Activated T-helper 1 cell treated with anti-CD3 and anti-CD28 coated beads, Interleukin-12 subunit alpha, Interleukin-12 subunit beta, Interleukin-2, Interleukin-4 antibody, amounts not matched to agents 30 ng/mL and 10 ng/mL and 1 ng/mL, durations not matched to agents 14 hours and 24 hours and 36 hours (primary cell): Measurements from ENCODE around the gene ZMYM3. TPM values are rescaled to one million over a fixed set of nuclear protein-coding genes. Genes with fewer than 3 reads are reported as not detected.
"Not testable (repeated sequence)": the region's sequence is repeated elsewhere in the genome, so short reads cannot be mapped to it uniquely, and the experiment has no call there.

ENCODE experiments used
- DNase-seq: peaks from one replicate; pipeline ENCODE4 v3.0.0; 2021; ENCODE audit warnings: low spot score
- H3K27ac Mint-ChIP-seq: one replicate; pipeline ENCODE4 v1.8.0; 2021; ENCODE audit warnings: mild to moderate bottlenecking, mixed read lengths
- H3K27me3 Mint-ChIP-seq: one replicate; pipeline ENCODE4 v1.8.0; 2022; ENCODE audit warnings: mild to moderate bottlenecking, moderate library complexity, mixed read lengths; ENCODE audit not compliant: insufficient read depth
- H3K36me3 Mint-ChIP-seq: one replicate; pipeline ENCODE4 v1.8.0; 2021; ENCODE audit warnings: low read depth, mixed read lengths
- H3K4me1 Mint-ChIP-seq: one replicate; pipeline ENCODE4 v1.8.0; 2021; ENCODE audit warnings: low read depth, mixed read lengths
- H3K4me3 Mint-ChIP-seq: one replicate; pipeline ENCODE4 v1.8.0; 2021; ENCODE audit warnings: mild to moderate bottlenecking, moderate library complexity, mixed read lengths
- H3K9me3 Mint-ChIP-seq: one replicate; pipeline ENCODE4 v1.8.0; 2021; ENCODE audit warnings: mixed read lengths
- intact Hi-C: fragments of 100-400 bp; cut with micrococcal nuclease; formaldehyde crosslinking; loops from one replicate; pipeline ENCODE4 v1.15.1; 2024
- total RNA-seq: library from RNA; stranded (reverse); gene quantifications from 2 replicates; pipeline ENCODE4 v1.2.3, GENCODE V29; 2022

The ZMYM3 gene
- 12.6 and 13.2 TPM in 2 replicates for total RNA-seq

GRCh38 chrX:71254092-71254963 lies at the start of gene ZMYM3:
ZMYM3 (minus strand) TSS chrX:71254140; CDS start chrX:71253255, 885 bp downstream.
- intact Hi-C loops, result loop anchor here (1.0 to 2.0 kb wide), 5 partner anchors 29 to 186 kb away; partner anchors contain the start of genes NONO and SNX12
- Mint-ChIP-seq H3K4me3 (peak within 1 kb of the TSS; percentile 88), H3K27ac (peak within 1 kb of the TSS; percentile 71), H3K27me3 (no peaks in the 10 kb centered on the region), H3K36me3 (no peaks in the 10 kb centered on the region), H3K4me1 (peaks cover 30% of the 10 kb centered on the region), H3K9me3 (no peaks in the 10 kb centered on the region)
- DNase-seq, result peak; percentile 69

DNA sequence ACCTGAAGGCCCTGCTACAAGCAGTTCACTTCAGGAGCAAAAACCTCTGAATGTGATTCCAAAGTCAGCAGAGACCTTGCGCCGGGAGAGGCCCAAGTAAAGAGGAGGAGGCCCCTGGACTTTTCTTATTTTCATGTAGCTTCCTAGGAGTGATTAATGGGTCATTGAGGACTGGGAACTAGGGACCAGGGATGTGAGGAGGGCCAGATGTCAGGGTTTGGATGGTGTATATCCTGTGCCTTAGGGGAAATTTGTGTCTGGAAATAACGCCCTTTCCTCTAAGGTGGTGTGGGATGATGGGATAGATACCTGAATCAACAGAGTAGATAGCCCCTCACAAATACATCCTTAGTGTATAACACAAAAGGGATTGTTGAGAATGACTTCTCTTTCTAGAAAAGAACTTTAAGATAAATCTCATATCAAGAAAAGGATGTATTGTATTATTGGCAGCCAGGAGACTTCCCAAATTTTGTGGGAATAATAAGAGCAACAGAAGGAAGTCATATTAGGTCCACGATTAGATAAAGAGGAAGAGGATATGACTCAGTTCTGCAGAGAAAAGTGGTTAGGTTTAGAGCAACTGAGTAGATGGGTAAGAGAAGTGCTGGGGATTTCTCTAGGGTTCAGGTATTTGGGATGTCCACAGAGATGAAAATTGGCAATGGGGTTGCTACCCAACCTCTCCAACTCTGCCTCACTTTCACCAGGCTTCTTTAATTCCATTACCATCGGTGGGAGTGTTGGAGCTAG lies 48.7 kb upstream of the ZMYM3 start:
- peaks cover 34% of the 10 kb centered on the region for H3K36me3 Mint-ChIP-seq
- H3K9me3 Mint-ChIP-seq, result no peaks in the 10 kb centered on the region
- peak overlapping the region; percentile 81 for H3K27ac Mint-ChIP-seq
- no peak for DNase-seq
- no peak overlapping the region for H3K4me3 Mint-ChIP-seq
- H3K4me1 Mint-ChIP-seq, result peaks cover 32% of the 10 kb centered on the region
- intact Hi-C loops, result no loop called here
- H3K27me3 Mint-ChIP-seq, result no peaks in the 10 kb centered on the region

GRCh38 chrX:71301195-71301924 lies 47.4 kb upstream of the ZMYM3 start, which contains the start of gene ITGB1BP2:
ITGB1BP2 (plus strand) TSS chrX:71301750; CDS start chrX:71301807, 57 bp downstream.
- Mint-ChIP-seq H3K4me3 (no peak within 1 kb of the TSS), H3K27me3 (no peaks in the 10 kb centered on the region)

DNA sequence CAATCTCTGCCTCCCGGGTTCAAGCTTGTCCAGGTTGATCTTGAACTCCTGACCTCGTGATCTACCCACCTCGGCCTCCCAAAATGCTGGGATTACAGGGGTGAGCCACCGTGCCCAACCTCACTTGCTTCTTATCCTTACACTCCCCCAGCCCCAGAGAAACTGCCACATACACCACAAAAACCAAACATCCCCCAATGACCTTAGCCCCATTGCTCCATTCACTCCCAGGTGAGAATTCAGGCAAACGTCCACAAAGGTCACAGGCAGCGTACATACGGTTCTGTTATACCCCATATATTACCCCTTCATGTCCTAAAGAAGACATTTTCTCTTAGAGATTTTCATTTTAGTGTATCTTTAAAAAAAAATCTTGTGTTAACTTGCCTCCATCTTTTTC lies 46.6 kb upstream of the ZMYM3 start:
- Mint-ChIP-seq H3K36me3 (peaks cover 48% of the 10 kb centered on the region), H3K4me1 (peaks cover 32% of the 10 kb centered on the region)
- H3K9me3 Mint-ChIP-seq, DNase-seq, intact Hi-C loops, H3K27ac Mint-ChIP-seq, H3K27me3 Mint-ChIP-seq, H3K4me3 Mint-ChIP-seq: not testable (repeated sequence)

More at GRCh38 chrX:71301195-71301924, 47.4 kb upstream of the ZMYM3 start, which contains the start of gene ITGB1BP2:
- Mint-ChIP-seq H3K4me1 (peaks cover 32% of the 10 kb centered on the region), H3K36me3 (peaks cover 45% of the 10 kb centered on the region), H3K27ac (peak within 1 kb of the TSS; percentile 81), H3K9me3 (no peaks in the 10 kb centered on the region)
- DNase-seq, result no peak
- intact Hi-C loops, result no loop called here

GRCh38 chrX:71300064-71300463 lies 46.1 kb upstream of the ZMYM3 start:
- H3K27ac Mint-ChIP-seq, intact Hi-C loops, H3K9me3 Mint-ChIP-seq, H3K27me3 Mint-ChIP-seq, H3K4me3 Mint-ChIP-seq, DNase-seq: not testable (repeated sequence)
- Mint-ChIP-seq H3K36me3 (peaks cover 46% of the 10 kb centered on the region), H3K4me1 (peaks cover 32% of the 10 kb centered on the region)

DNA sequence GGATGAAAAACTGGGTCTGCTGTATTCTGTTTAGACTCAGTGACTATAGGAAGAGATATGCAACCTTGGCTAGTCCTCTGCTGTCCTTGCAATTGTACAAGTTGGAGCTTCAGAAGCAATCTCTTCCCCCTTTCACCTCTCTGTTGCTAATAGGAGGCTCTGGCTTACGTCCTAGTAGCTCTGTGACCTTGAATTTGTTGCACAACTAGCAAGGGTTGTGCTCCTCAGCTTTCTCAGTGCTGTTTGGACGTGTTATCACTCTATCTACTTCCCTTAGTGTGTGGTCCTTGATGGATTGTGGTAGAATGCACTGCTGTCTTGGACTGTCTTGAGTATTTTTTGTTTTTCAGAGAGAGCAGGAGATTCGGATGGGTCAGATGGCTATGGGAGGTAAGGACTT lies 44.2 kb upstream of the ZMYM3 start:
- Mint-ChIP-seq H3K4me3 (no peak overlapping the region), H3K27me3 (no peaks in the 10 kb centered on the region), H3K4me1 (peaks cover 17% of the 10 kb centered on the region), H3K36me3 (peaks cover 39% of the 10 kb centered on the region), H3K27ac (no peak overlapping the region), H3K9me3 (no peaks in the 10 kb centered on the region)
- DNase-seq, result no peak
- intact Hi-C loops, result no loop called here

- Mint-ChIP-seq H3K4me3 (no peak overlapping the region), H3K27ac (no peak overlapping the region), H3K36me3 (peaks cover 36% of the 10 kb centered on the region), H3K9me3 (no peaks in the 10 kb centered on the region), H3K4me1 (peaks cover 4% of the 10 kb centered on the region), H3K27me3 (no peaks in the 10 kb centered on the region)
- intact Hi-C loops, result no loop called here
- DNase-seq, result no peak
Measured at GRCh38 chrX:71296806-71297205, 42.9 kb upstream of the ZMYM3 start.

DNA sequence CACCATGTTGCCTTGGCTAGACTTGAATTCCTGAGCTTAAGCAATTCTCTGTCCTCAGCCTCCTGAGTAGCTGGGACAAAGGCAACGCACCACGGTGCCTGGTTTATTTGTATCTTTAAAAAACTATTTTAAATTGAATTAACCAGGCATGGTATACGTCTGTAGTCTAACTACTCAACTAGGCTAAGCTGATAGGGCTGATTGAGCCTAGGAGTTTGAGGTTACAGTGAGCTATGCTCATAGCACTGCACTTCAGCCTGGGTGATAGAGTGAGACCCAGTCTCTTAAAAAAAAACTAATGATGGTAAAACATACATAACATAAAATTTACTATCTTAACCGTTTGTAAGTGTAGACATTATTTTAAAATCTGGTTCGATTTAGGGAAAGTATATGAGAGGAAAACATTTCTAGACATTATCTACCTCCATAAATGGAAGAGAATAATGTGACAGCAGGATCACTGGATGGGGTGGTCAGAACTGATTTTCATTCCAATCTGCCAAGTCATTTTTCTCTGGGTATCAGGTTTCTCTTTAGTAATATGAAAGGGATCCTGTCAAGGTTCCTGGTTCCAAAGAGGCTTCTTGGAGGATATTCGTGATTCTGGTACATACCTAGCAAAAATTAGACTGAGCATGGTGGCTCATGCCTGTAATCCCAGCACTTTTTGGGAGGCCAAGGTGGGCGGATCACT lies 38.9 kb upstream of the ZMYM3 start:
- no peak overlapping the region for H3K4me3 Mint-ChIP-seq
- H3K9me3 Mint-ChIP-seq, result no peaks in the 10 kb centered on the region
- H3K27me3 Mint-ChIP-seq, result no peaks in the 10 kb centered on the region
- intact Hi-C loops, result no loop called here
- H3K36me3 Mint-ChIP-seq, result peaks cover 41% of the 10 kb centered on the region
- no peak overlapping the region for H3K27ac Mint-ChIP-seq
- DNase-seq, result no peak
- peaks cover 5% of the 10 kb centered on the region for H3K4me1 Mint-ChIP-seq

DNA sequence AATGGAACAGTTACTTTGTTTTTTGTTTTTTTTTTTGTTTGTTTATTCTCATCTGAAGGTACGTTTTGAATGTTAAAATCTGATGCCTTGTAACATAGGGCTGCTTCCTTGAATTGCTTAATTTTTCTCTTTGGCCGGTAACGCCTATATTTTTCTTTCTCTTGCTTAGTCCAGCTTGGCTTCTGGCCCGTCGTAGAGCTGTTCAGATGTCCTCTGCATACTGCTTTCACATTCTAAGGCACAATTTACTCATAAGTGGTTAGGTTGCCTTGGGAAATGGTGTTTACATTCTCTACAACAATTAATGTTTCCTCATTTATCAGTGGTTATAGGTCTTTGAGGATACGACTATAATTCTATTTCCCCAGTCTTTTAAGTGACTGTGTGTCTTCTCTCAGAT lies 37.4 kb upstream of the ZMYM3 start:
- H3K4me1 Mint-ChIP-seq, result peaks cover 5% of the 10 kb centered on the region
- peaks cover 28% of the 10 kb centered on the region for H3K36me3 Mint-ChIP-seq
- H3K27ac Mint-ChIP-seq, result no peak overlapping the region

GRCh38 chrX:71285929-71286328 lies 32.0 kb upstream of the ZMYM3 start:
- Mint-ChIP-seq H3K9me3 (no peaks in the 10 kb centered on the region), H3K27ac (no peak overlapping the region), H3K36me3 (peaks cover 27% of the 10 kb centered on the region), H3K27me3 (no peaks in the 10 kb centered on the region), H3K4me1 (peaks cover 19% of the 10 kb centered on the region), H3K4me3 (peak overlapping the region; percentile 94)
- no peak for DNase-seq
- intact Hi-C loops, result no loop called here

More for the DNA sequence above, 37.4 kb upstream of the ZMYM3 start:
- Mint-ChIP-seq H3K27me3 (no peaks in the 10 kb centered on the region), H3K9me3 (no peaks in the 10 kb centered on the region), H3K4me3 (no peak overlapping the region)
- intact Hi-C loops, result no loop called here
- DNase-seq, result no peak

DNA sequence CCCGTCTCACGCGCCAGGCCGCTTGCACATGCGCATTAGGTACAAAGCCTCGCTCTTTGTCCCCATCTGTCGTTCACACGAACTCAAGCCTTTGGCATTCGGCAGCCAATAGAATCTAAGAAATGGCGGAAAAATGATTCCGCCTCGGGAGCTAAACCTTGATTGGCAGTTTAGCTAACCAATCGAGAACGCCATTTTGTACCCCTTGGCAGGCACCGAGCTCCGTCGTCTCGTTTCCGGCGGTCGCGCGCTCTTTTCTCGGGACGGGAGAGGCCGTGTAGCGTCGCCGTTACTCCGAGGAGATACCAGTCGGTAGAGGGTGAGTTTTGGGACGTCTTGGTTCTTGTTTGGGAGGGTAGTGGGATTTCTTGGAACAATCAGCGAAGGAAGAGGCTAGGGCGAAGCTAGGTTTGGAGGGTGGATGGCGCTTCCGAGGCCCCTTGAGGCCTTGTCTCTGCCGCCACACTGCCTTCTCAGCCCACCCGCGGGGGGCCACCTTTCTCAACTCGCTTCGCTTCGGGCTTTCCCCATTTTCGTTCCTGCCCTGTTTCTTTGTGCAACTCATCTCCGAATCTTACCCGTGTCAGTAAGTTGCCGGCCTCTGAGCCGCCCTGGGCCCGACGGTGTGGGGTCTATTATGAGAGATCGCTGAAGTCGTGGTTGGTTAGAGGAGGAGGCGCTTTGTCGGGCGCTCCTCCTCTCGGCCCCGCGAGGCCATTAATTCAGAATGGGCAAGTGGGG lies 29.6 kb upstream of the ZMYM3 start, which contains the start of gene NONO:
NONO (plus strand) TSS at position 233 of the 741 bp plus-strand sequence. CDS start 7,003 bp downstream, outside the sequence.
- H3K9me3 Mint-ChIP-seq, result no peaks in the 10 kb centered on the region
- H3K27me3 Mint-ChIP-seq, result no peaks in the 10 kb centered on the region
- peaks cover 15% of the 10 kb centered on the region for H3K4me1 Mint-ChIP-seq
- H3K4me3 Mint-ChIP-seq, result peak within 1 kb of the TSS; percentile 94
- H3K27ac Mint-ChIP-seq, result peak within 1 kb of the TSS; percentile 98
- intact Hi-C loops, result loop anchor here (1.0 to 5.0 kb wide), 9 partner anchors 29 to 335 kb away; partner anchors contain the start of genes CXCR3, FOXO4, IL2RG and SNX12
- peaks cover 20% of the 10 kb centered on the region for H3K36me3 Mint-ChIP-seq
- DNase-seq, result peak; percentile 84
